DND-41 (cell line): ENCODE data around the gene KLHL6.

ENCODE experiments used
- ATAC-seq: fragments of 200-7000 bp; cut with Tn5 transposase; 3 replicates; pipeline ENCODE4 v1.9.1; 2021; ENCODE audit warnings: low read depth; ENCODE audit not compliant: insufficient read depth
- DNase-seq: peaks from one replicate; pipeline ENCODE4 v3.0.0-alpha.2; 2020
- H2AFZ ChIP-seq: 2 replicates; pipeline ENCODE4 v1.6.0; 2012; ENCODE audit warnings: low read depth, low read length
- H3K27ac ChIP-seq: 2 replicates; pipeline ENCODE4 v1.5.1; 2012; ENCODE audit warnings: low read length, inconsistent platforms
- H3K27me3 ChIP-seq: fragments of 200-600 bp; sonication (generic); 2 replicates; pipeline ENCODE4 v1.6.0; 2012; ENCODE audit warnings: low read length, mild to moderate bottlenecking, inconsistent platforms; ENCODE audit not compliant: insufficient read depth, poor library complexity
- H3K36me3 ChIP-seq: 2 replicates; pipeline ENCODE4 v1.5.1; 2012; ENCODE audit warnings: low read length, inconsistent platforms; ENCODE audit not compliant: insufficient read depth
- H3K4me1 ChIP-seq: 2 replicates; pipeline ENCODE4 v1.5.1; 2012; ENCODE audit warnings: mild to moderate bottlenecking, low read length; ENCODE audit not compliant: insufficient read depth
- H3K4me2 ChIP-seq: 2 replicates; pipeline ENCODE4 v1.6.0; 2012; ENCODE audit warnings: mild to moderate bottlenecking, moderate library complexity, low read length, inconsistent platforms; ENCODE audit not compliant: insufficient read depth
- H3K4me3 ChIP-seq, 2 experiments: fragments of 200-600 bp in 1 of 2; shearing (Covaris generic) in 1 of 2; 2 replicates each; pipeline ENCODE4 v1.5.1; 2012 to 2016; ENCODE audit warnings: inconsistent platforms in 2 of 2, low read length in 2 of 2, mild to moderate bottlenecking in 2 of 2, low read depth in 1 of 2, moderate library complexity in 1 of 2
- H3K79me2 ChIP-seq: 2 replicates; pipeline ENCODE4 v1.6.0; 2012; ENCODE audit warnings: low read length, inconsistent platforms; ENCODE audit not compliant: insufficient read depth
- H3K9ac ChIP-seq: 2 replicates; pipeline ENCODE4 v1.6.0; 2012; ENCODE audit warnings: low read depth, mild to moderate bottlenecking, inconsistent platforms, low read length, moderate library complexity
- H3K9me3 ChIP-seq: 2 replicates; pipeline ENCODE4 v1.5.1; 2012; ENCODE audit warnings: low read length, moderate library complexity, mild to moderate bottlenecking, inconsistent platforms; ENCODE audit not compliant: insufficient read depth, severe bottlenecking
- H4K20me1 ChIP-seq: 2 replicates; pipeline ENCODE4 v1.6.0; 2012; ENCODE audit warnings: low read length; ENCODE audit not compliant: insufficient read depth
- EZH2 ChIP-seq: IDR thresholded peaks from 3 replicates; pipeline ENCODE4 v1.6.1; 2012; ENCODE audit warnings: borderline replicate concordance, low read depth, mild to moderate bottlenecking, moderate library complexity, low read length, inconsistent platforms; ENCODE audit not compliant: severe bottlenecking
- TF ChIP-seq, protein P1 (sequence below): IDR thresholded peaks from 2 replicates; pipeline ENCODE4 v1.5.1; 2012; ENCODE audit warnings: borderline replicate concordance, low read length, moderate library complexity, mild to moderate bottlenecking; ENCODE audit not compliant: poor library complexity, severe bottlenecking; ENCODE audit errors: extremely low read depth

KLHL6 gene

GRCh38 chr3:183541235-183541655 lies 14.3 kb downstream of the KLHL6 start:
- TF ChIP-seq, protein P1, sequence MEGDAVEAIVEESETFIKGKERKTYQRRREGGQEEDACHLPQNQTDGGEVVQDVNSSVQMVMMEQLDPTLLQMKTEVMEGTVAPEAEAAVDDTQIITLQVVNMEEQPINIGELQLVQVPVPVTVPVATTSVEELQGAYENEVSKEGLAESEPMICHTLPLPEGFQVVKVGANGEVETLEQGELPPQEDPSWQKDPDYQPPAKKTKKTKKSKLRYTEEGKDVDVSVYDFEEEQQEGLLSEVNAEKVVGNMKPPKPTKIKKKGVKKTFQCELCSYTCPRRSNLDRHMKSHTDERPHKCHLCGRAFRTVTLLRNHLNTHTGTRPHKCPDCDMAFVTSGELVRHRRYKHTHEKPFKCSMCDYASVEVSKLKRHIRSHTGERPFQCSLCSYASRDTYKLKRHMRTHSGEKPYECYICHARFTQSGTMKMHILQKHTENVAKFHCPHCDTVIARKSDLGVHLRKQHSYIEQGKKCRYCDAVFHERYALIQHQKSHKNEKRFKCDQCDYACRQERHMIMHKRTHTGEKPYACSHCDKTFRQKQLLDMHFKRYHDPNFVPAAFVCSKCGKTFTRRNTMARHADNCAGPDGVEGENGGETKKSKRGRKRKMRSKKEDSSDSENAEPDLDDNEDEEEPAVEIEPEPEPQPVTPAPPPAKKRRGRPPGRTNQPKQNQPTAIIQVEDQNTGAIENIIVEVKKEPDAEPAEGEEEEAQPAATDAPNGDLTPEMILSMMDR: no peak
- TF ChIP-seq EZH2: no peak
- no peak for ATAC-seq
- Histone ChIP-seq H3K36me3 (no peaks in the 10 kb centered on the region), H3K27ac (no peak overlapping the region), H3K4me3 (no peak overlapping the region), H3K9me3 (no peaks in the 10 kb centered on the region), H3K4me1 (no peaks in the 10 kb centered on the region), H3K9ac (no peak overlapping the region), H3K27me3 (no peaks in the 10 kb centered on the region), H4K20me1 (peaks cover 29% of the 10 kb centered on the region), H3K4me2 (no peak overlapping the region), H3K79me2 (peaks cover 48% of the 10 kb centered on the region), H2AFZ (no peak overlapping the region)
- no peak for DNase-seq

DNA sequence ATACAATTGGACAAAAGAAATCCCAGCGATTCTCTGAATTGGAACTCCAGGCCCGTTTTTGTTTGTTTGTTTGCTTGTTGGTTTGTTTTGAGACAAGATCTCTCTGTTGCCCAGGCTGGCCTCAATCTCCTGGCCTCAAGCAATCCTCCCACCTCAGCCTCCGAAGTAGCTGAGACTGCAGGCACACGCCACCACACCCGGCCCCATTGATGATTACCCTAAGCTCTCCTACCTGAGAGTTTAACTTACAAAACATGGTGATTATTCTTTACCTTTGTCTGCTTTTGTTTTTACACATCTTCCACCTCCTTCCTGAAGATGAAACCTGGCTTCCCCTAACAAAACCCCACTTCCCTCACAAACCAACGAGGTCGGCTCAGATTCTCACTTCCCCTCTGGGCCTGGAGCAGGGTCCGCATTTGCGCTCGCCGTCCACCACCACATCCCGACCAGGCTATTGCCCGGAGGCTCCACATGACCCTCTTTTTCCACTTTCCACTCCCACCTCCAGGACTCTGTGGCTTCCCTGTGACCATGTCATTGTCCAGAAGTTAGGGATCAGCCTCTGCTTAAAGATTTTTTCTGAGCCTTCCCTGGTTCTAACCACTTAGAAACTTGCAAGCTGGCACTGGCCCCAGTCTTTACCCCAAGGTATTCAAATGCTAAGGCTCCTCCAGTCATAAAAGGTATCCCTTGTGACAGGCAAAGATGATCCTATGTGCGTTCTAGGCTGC lies 14.8 kb downstream of the KLHL6 start:
- Histone ChIP-seq H3K9me3 (no peaks in the 10 kb centered on the region), H4K20me1 (peaks cover 33% of the 10 kb centered on the region), H3K27me3 (no peaks in the 10 kb centered on the region), H3K9ac (no peak overlapping the region), H3K4me1 (no peaks in the 10 kb centered on the region), H3K27ac (no peak overlapping the region), H3K4me2 (no peak overlapping the region), H3K36me3 (no peaks in the 10 kb centered on the region), H2AFZ (no peak overlapping the region), H3K4me3 (no peak overlapping the region), H3K79me2 (peaks cover 50% of the 10 kb centered on the region)
- TF ChIP-seq EZH2: no peak
- TF ChIP-seq, protein P1: no peak
- no peak for ATAC-seq
- no peak for DNase-seq

GRCh38 chr3:183539811-183540210 lies 15.7 kb downstream of the KLHL6 start:
- DNase-seq (no peak), ATAC-seq (no peak)
- H3K27me3 ChIP-seq: no peaks in the 10 kb centered on the region
- no peaks in the 10 kb centered on the region for H3K4me1 ChIP-seq
- H3K4me3 ChIP-seq: no peak overlapping the region
- no peak overlapping the region for H2AFZ ChIP-seq
- H3K9ac ChIP-seq: no peak overlapping the region
- peaks cover 47% of the 10 kb centered on the region for H3K79me2 ChIP-seq
- H4K20me1 ChIP-seq: peaks cover 33% of the 10 kb centered on the region
- H3K9me3 ChIP-seq: no peaks in the 10 kb centered on the region
- no peaks in the 10 kb centered on the region for H3K36me3 ChIP-seq
- H3K27ac ChIP-seq: no peak overlapping the region
- no peak overlapping the region for H3K4me2 ChIP-seq
- TF ChIP-seq, protein P1: no peak
- TF ChIP-seq EZH2: no peak
